Measurements from ENCODE around the gene SDSL.

DNA sequence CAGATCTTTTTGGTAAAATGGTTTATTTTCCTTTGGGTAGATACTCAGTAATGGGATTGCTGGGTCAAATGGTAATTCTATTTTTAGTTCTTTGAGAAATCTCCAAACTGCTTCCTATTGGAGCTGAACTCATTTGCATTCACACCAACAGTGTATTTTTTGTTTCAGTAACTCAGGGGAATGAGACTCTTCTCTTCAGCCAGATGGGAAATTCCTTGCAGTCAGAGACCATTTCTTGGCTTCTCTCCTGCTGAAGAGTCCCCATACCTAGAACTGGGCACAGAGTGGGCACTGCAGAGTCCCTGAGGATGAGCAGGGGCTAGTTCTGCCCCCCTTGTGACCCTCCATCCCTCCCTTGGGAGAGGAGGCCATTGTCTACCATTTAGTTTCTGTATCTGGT lies 10.8 kb downstream of the SDSL start:
- TF ChIP-seq CTCF (IDR thresholded peaks at IDR 0.05; ENCODE audit: low read depth, low read length, poor library complexity, severe bottlenecking) (no peak), EZH2phosphoT487 (IDR thresholded peaks at IDR 0.05; ENCODE audit: borderline replicate concordance, low read length) (no peak)
